Adrenal gland (tissue), 5 donors: ENCODE results near the gene PCDHB5.
A peak's percentile ranks its signal among the peaks of the same experiment; 100 is the strongest.

Experiments used
- CTCF ChIP-seq, 6 experiments: fragments of 450-650 bp in 4 of 6; fragments of 200-600 bp in 2 of 6; sonication (generic) in 1 of 6; IDR thresholded peaks; 1 replicate in 5 of 6; 2 replicates in 1 of 6; pipeline versions ENCODE4 v1.5.1 to v1.8.0; 2016 to 2021; ENCODE audit warnings: antibody characterized with exemption in 6 of 6, mild to moderate bottlenecking in 2 of 6, moderate library complexity in 1 of 6
- POLR2A ChIP-seq, 2 donors: fragments of 450-650 bp; IDR thresholded peaks; one replicate each; pipeline ENCODE4 v1.6.1; 2017; ENCODE audit warnings: antibody characterized with exemption in 2 of 2, mild to moderate bottlenecking in 2 of 2, moderate library complexity in 1 of 2
- donor health status: DM: no; HTN: no; CAD: no.

GRCh38 chr5:141186897-141187512 is 52.0 kb downstream of the PCDHB5 start, which contains the start of gene PCDHB9:
- TF ChIP-seq CTCF (IDR thresholded peaks at IDR 0.05) (peak in 2 of 6 experiments; percentile 25 to 37), POLR2A (IDR thresholded peaks at IDR 0.05) (no peak)
